Upper lobe of left lung (tissue), 4 donors: ENCODE data around the gene SGCD.

Experiments used
- EP300 ChIP-seq, 4 donors: sonication (generic); formaldehyde crosslinking; IDR thresholded peaks; one replicate each; pipeline ENCODE4 v1.5.1; 2017; ENCODE audit warnings: antibody characterized with exemption in 4 of 4, control low read depth in 2 of 4
- POLR2A ChIP-seq, 4 donors: fragments of 450-650 bp; IDR thresholded peaks; one replicate each; pipeline ENCODE4 v1.5.1; 2016 to 2017; ENCODE audit warnings: antibody characterized with exemption in 4 of 4, mild to moderate bottlenecking in 2 of 4
- POLR2AphosphoS5 ChIP-seq, 2 donors: sonication (generic); formaldehyde crosslinking; IDR thresholded peaks; one replicate each; pipeline ENCODE4 v1.5.1; 2017; ENCODE audit warnings: antibody characterized with exemption in 2 of 2
- TF ChIP-seq, protein P1 (sequence below), 6 experiments: fragments of 450-650 bp in 4 of 6; fragments of 200-600 bp in 2 of 6; sonication (generic) in 2 of 6; IDR thresholded peaks; one replicate each; pipeline ENCODE4 v1.5.1; 2016 to 2019; ENCODE audit warnings: antibody characterized with exemption in 6 of 6

DNA sequence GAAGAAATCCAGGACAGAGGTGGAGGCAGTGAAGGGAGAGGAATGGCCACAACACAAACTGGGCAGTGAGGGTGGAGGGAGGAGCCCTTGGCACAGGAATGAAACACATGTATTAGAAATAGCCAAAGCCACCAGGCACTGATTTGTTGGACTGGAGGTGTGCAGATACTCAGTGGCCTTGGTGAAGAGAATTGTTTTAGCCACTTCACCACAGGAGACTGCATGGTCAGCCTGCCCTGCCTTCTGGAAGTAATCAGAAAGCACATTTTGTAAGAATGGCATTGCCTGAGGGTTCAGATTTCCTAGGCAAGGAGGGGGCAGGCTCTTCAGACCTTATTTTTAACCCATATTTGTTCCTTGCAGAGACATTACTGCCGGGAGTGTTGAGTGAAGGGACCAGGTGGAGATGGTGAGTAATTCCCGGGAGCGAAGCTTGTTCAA is 2.2 kb downstream of the SGCD start:
- TF ChIP-seq, protein P1, sequence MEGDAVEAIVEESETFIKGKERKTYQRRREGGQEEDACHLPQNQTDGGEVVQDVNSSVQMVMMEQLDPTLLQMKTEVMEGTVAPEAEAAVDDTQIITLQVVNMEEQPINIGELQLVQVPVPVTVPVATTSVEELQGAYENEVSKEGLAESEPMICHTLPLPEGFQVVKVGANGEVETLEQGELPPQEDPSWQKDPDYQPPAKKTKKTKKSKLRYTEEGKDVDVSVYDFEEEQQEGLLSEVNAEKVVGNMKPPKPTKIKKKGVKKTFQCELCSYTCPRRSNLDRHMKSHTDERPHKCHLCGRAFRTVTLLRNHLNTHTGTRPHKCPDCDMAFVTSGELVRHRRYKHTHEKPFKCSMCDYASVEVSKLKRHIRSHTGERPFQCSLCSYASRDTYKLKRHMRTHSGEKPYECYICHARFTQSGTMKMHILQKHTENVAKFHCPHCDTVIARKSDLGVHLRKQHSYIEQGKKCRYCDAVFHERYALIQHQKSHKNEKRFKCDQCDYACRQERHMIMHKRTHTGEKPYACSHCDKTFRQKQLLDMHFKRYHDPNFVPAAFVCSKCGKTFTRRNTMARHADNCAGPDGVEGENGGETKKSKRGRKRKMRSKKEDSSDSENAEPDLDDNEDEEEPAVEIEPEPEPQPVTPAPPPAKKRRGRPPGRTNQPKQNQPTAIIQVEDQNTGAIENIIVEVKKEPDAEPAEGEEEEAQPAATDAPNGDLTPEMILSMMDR (IDR thresholded peaks at IDR 0.05), result no peak
- no peak for TF ChIP-seq POLR2A (IDR thresholded peaks at IDR 0.05)
- no peak for TF ChIP-seq POLR2AphosphoS5 (IDR thresholded peaks at IDR 0.05)
- no peak for TF ChIP-seq EP300 (IDR thresholded peaks at IDR 0.05)
